ENCODE data around the gene UBE2D3.

UBE2D3 gene

DNA sequence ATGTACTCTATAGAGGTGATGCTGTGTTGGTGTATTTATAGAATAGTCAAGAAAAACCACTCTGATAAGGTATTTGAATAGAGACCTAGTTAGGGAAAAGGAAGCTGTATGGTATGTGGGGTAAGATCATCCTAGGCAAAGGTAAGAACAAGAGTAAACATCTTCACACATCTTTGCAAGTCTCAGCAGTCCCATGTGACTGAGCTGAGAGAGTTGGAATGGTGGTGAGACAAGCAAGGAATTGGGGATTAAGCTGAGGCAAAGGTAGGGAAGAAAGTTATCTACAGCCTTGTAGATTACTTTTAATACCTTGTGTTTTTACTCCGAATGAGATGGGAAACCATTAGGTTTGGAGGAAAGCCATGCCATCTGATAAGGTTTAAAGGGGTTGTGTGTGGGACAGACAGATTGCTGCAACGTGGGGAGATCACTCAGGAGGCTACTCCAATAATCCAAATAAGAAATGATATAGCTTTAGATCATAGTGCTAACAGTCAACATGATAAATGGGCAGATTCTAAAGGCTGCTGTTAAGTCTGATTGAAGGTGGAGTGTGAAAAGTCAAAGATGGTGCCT lies 34.9 kb downstream of the UBE2D3 start:
- no peak for DNase-seq (ENCODE audit: low read depth in 1 of 2, low spot score in 1 of 2)

GRCh38 chr4:102791318-102791835 lies 36.0 kb downstream of the UBE2D3 start:
- no peak for DNase-seq (ENCODE audit: low read depth in 1 of 2, low spot score in 1 of 2)

- no peak for DNase-seq (ENCODE audit: low read depth in 1 of 2, low spot score in 1 of 2)
Observed at GRCh38 chr4:102789317-102789717, 38.0 kb downstream of the UBE2D3 start.

GRCh38 chr4:102787944-102788343 lies 39.4 kb downstream of the UBE2D3 start:
- DNase-seq (ENCODE audit: low read depth in 1 of 2, low spot score in 1 of 2), result no peak

- no peak for DNase-seq (ENCODE audit: low read depth in 1 of 2, low spot score in 1 of 2)
Observed at GRCh38 chr4:102787096-102787881, 40.1 kb downstream of the UBE2D3 start.

- DNase-seq (ENCODE audit: low read depth in 1 of 2, low spot score in 1 of 2), result no peak
Observed at GRCh38 chr4:102786279-102786678, 41.1 kb downstream of the UBE2D3 start.

DNA sequence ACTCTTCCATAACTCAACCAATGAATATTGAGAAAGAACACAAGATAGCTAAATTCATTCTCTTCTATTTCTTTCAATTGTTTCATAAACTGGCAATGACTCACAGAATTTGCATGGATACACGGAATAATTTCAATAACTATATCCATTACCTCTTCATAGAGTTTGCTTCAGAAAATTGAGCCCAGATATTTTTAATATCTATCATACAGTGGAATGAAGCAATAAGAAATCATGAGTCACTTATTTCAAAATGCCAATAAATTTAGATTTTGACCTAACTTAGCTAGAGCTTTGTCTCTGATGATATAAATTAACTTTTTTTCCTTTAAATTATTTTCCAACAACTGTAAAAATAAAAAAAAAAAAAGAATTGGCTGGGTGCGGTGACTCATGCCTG lies 44.3 kb downstream of the UBE2D3 start:
- DNase-seq (ENCODE audit: low read depth in 1 of 2, low spot score in 1 of 2), result no peak

DNA sequence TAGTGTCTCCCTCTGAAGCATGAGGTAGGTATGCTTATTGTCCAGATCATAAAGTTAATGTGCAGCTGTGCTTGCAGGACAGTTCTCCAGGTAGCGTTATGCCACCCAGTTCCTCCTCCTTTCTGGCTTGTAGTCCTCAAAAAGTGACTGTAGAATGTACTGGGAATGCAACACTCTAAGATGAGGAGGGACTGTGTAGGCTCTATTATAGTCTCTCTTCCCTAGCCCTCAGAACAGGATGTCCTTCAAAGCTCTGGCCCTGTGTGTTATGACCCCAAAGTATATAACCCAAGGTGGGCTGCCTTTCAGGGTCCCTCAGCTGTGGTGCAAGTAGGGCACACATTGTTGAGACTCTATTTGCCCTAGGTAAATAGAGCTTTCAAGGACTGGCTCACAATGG lies 45.8 kb downstream of the UBE2D3 start:
- DNase-seq (ENCODE audit: low read depth in 1 of 2, low spot score in 1 of 2), result no peak

DNA sequence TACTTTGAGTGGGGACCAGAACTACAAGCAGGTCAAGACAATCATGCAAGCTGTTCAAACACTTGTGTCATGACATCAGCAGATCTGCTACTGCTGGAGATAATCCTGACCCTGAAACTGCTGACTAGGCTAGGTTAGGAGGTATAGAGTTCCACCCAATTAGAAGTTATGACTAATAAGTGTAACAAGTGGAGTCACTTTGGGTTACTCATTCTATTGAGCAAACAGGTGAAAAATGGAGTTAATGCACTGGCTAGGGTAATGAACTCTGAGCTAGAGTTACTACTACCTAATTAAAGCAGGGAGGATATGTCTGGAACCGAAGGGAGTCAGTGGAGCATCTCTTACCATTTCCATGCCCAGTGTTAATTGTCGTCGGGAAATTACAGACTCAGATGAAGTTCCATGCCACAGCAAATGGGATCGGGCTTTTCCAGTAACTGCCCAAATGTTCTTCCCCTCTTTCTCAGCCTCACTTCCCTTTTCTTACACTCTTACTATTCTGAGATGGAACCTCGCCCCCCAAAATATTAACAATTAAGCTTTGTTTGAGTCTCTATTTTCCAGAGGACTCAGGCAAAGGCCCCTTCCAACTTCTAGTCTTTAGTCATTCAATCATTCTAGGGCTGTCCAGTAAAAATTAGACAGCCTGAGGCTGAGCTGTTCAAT lies 46.7 kb downstream of the UBE2D3 start:
- DNase-seq (ENCODE audit: low read depth in 1 of 2, low spot score in 1 of 2), result no peak

DNA sequence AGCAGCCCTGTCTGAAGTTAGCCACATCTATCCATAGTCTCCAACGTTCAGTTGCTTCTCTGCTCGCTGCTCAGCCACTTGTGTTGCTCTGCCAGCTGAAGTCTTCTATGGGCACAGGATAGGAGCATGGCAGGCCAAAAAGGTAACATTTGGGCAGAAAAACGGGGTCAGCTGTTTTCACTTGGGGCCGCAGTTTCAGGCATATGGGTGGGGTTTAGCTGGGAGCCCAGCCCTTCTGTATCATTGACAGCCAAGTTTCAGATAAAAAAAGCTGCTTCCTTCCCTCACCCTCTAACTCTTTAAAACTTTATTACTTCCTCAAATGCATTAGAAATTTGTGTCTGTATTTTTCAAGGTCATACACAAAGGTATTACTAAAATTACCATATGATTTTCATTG lies 48.1 kb downstream of the UBE2D3 start:
- no peak for DNase-seq (ENCODE audit: low read depth in 1 of 2, low spot score in 1 of 2)

GRCh38 chr4:102778720-102779119 lies 48.6 kb downstream of the UBE2D3 start:
- no peak for DNase-seq (ENCODE audit: low read depth in 1 of 2, low spot score in 1 of 2)

DNA sequence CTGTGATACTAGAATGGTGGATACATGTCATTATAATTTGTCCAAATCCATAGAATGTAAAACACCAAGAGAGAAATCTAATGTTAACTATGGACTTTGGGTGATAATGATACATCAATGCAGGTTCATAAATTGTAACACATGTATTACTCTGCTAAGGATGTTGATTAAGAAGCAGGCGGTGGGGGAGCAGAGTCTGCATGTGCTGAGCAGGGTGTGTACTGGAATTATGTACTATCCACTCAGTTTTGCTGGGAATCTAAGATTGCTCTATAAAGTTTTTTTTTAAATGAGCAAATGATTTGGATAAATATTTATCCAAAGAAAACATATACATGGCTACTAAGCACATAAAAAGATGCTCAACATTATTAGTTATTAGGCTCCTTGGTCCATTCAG lies 51.5 kb downstream of the UBE2D3 start:
- no peak for DNase-seq (ENCODE audit: low read depth in 1 of 2, low spot score in 1 of 2)

- no peak for DNase-seq (ENCODE audit: low read depth in 1 of 2, low spot score in 1 of 2)
Observed at GRCh38 chr4:102774254-102774653, 53.1 kb downstream of the UBE2D3 start.

DNA sequence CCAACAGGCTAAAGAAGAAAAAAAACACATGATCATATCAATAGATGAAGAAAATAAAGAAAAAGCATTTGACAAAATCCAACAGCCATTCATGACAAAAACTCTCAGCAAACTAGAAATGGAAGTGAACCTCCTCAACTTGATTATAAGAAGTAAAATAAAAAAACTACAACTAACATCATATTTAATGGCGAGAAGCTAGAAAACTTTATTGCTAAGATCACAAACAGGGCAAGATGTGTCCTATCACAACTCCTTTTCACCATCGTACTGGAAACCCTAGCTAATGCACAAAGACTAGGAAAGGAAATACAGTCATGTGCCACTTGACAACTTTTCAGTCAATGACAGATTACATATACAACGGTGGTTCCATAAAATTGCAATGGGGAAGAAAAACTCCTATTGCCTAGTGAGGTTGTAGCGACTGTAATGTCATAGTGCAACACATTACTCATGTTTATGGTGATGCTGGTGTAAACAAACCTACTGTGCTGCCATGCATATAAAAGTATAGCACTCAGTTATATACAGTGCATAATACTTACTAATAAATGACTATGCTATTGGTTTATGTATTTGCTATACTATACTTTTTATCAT lies 54.5 kb downstream of the UBE2D3 start:
- no peak for DNase-seq (ENCODE audit: low read depth in 1 of 2, low spot score in 1 of 2)

DNA sequence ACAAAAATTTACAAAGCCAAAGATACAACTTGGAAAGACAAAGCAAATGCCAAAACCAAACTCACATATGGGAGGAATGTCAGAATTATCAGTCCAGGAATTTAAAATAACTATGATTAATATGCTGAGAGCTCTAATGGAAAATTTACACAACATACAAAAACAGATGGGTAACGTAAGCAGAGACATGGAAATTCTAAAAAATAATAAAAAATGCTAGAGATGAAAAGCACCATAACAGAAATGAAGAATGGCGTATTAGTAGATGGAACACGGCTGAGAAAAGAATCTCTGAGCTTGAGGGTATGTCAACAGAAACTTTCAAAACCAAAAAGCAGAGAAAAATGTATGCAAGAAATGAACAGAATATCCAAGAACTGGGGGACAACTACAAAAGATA lies 62.5 kb downstream of the UBE2D3 start:
- DNase-seq (ENCODE audit: low read depth in 1 of 2, low spot score in 1 of 2), result no peak

DNA sequence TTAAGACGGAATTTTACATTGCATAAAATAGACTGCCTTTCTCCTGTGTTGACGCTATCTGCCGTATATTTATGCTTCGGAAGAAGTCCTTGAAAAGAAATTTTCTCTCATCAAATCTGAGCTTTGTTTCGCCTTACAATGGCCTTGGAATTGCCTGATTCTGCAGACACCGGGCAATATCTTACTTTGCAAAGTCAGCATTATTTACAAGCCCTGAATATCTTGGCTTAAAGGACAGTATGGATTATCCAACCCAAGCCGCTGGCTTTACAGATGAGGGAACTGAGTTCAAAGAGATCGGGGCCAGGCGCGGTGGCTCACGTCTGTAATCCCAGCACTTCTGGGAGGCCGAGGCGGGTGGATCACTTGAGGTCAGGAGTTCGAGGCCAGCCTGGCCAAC lies 65.4 kb downstream of the UBE2D3 start:
- DNase-seq (ENCODE audit: low read depth in 1 of 2, low spot score in 1 of 2), result no peak

DNA sequence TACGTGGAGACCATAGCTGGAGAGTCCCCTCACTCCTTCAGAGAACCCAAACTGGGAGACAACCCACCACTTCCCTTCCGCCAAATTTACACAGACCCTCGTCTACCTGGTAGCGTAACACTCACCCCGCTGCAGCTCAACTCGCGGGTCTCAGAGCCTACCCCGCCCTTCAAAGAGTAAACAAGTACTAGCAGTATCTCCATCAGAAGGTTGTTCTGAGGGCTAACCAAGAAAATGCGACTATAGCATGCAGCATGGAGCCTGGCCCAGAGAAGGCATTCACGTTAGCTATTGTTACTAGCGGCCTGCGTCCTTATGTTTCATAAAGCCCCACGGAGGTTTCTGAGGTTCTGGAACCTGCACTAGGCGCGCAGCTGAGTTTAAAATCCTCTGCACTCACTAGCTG lies 66.1 kb downstream of the UBE2D3 start:
- DNase-seq (ENCODE audit: low read depth in 1 of 2, low spot score in 1 of 2), result peak in 1 of 2 donors; percentile 6

- peak; percentile 67 to 74 for DNase-seq (ENCODE audit: low read depth in 1 of 2, low spot score in 1 of 2)
Observed at GRCh38 chr4:102760645-102761295, 66.6 kb downstream of the UBE2D3 start, which contains the start of gene MANBA. Gene MANBA (minus strand): TSS chr4:102760968. CDS start chr4:102760894, 74 bp downstream.

- no peak for DNase-seq (ENCODE audit: low read depth in 1 of 2, low spot score in 1 of 2)
Observed at GRCh38 chr4:102759831-102760644, 67.3 kb downstream of the UBE2D3 start.

Data from activated T-helper 1 cell treated with anti-CD3 and anti-CD28 coated beads, Interleukin-2, amount 50 U/mL, for 16 hours (primary cell).